NCI-H510A (cell line): ENCODE data around the gene SNX24.
"Not testable (repeated sequence)": the region's sequence is repeated elsewhere in the genome, so short reads cannot be mapped to it uniquely, and the experiment has no call there.

Source experiments
- DNase-seq: peaks from one replicate; lab custom pipeline; 2025; lab: John Stamatoyannopoulos, UW

SNX24 gene

GRCh38 chr5:122845229-122846050 is at the start of gene SNX24:
Gene SNX24, plus strand, starts transcription at chr5:122845613. Its CDS starts 21 bp downstream, at chr5:122845634.
- DNase-seq = peak; percentile 57

DNA sequence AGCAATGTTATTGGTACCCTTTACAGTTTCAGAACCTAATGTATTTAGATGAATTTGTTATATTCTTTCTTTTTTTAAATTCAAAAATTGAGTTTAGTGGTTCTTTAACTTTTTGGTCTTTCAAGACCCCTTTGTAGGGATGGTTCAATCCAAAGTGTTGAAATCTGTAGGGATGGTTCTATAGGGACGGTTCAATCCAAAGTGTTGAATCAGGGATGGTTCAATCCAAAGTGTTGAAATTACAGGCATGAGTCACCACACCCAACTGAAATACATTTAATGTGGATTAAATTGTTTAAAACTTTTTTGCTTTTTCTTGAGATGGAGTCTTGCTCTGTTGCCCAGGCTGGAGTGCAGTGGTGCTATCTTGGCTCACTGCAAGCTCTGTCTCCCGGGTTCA is 39.9 kb upstream of the SNX24 start:
- no peak for DNase-seq

- no peak for DNase-seq
Measured at GRCh38 chr5:122810405-122810804, 35.0 kb upstream of the SNX24 start.

DNA sequence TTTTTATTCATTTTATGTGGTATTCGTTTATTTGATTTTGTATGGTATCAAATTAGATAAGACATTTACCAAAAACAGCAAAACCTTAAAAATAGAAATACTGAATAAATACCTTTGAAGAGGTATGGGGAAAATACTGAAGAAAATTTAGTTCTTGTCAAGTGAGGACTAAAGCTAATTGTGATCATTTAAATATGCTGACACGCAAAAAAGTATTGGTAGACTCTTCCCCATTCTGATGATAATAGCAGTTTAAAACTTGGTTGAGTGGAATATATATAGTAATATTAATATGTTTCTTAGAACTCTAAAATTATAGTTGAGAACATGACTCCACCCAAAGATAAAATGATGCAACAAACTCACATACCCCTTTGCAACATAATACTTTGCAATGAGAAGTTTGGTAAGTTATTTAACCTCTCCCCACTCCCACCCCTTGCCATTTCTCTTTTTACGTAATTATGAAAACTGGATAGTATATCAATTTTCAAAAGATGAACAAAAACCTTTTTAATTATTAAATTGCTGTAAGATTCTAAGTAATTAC is 30.1 kb upstream of the SNX24 start:
- DNase-seq = no peak

- DNase-seq = no peak
Measured at GRCh38 chr5:122816756-122817155, 28.7 kb upstream of the SNX24 start.

GRCh38 chr5:122831984-122832383 is 13.4 kb upstream of the SNX24 start:
- no peak for DNase-seq

DNA sequence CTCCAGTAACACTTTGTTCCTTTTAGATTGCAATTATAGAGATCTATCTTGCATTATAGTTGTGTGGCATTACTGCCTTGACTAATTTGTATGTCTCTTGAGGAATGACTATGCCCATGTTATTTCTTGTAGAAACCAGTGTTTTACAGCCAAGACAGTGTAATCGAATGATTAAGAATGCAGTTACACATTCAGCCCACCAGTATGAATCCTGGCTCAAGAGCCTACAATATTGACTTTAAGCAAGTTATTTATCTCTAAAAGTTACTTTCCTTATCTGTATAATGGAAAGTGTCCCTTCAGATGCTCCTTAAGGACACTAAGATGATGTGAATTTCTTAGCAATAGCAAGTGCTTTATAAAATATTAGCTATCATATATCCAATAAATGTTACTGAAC is 9.7 kb upstream of the SNX24 start:
- no peak for DNase-seq

DNA sequence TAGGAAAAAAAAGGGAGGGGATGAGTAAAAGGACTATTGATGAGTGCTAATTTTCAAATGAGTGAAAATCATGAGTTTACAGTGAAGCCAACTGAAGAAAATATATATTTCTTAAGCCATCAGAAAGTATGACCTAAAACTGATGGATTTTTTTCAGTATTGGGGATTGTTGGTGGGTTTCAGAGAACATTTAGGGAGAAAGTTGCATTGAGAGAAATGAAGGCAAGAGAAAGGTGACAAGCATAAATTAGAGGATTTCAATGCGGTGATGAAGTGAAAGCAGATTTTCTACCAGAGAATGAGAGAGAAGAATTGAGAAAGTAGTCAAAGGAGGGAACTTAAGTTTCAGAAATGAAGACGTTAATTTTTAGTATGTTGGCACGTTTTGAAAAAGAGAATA is 8.5 kb upstream of the SNX24 start:
- DNase-seq = no peak

GRCh38 chr5:122839731-122840130 is 5.7 kb upstream of the SNX24 start:
- DNase-seq = no peak

DNA sequence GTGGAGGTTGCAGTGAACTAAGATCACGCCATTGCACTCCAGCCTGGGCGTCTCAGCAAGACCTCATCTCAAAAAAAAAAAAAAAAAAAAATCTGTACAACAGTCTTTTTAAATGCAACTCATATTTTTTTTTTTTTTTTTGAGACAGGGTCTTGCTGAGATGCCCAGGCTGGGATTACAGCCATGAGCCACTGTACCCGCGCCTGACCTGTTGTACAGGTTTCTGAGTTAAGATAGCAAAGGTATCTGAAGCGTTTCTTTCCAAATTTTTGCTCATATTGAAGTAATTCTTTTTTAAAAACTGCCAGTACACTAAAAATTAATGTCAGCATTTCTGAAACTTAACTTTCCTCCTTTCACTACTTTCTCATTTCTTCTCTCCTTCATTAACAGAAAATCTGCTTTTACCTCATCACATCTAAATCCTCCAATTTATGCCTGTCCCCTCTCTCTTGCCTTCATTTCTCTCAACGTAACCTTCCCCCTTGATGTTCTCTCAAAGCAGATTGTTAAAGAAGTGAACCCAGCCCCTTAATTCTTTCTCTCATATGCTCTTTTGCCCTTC is 3.3 kb upstream of the SNX24 start:
- DNase-seq = no peak

DNA sequence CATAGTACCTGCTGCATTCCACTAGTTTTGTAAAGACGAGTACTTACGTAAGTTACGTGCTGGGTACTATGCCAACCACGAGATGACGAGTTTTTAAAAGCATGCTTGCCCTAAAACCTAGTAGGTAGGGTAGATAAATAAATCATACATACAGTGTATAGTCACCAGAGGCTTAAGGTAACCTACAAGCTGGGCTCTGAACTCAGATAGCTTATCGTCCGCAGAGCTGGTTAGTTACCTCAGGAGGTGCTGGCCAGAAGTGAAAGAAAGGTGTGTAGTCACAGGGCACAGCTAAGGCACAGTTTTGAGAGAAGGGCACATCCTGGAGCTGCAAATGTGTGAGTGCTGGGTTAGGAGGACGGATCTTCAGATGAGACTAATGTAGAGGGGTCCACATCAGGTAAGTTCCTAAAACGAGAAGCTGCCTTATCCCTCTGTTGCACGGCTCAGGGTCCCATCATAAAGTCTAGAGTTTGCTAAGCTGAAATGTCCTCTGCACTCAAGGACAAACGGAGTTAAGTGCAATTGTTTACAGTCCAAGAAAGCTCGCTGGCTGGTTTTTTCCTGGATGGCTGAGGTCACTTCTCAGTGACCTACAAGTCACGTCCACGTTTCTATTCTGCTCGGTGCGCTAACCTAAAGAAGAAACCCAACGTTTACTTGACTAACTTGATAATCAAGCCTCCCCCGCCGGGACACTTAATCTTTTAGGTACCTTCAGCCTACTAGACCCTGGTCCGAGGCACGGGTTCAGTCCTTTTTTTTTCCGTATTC is 1.1 kb upstream of the SNX24 start:
- DNase-seq = no peak

- no peak for DNase-seq
Measured at GRCh38 chr5:122844910-122845228, 544 bp upstream of the SNX24 start.

- no peak for DNase-seq
Measured at GRCh38 chr5:122846051-122846550, 688 bp downstream of the SNX24 start.

GRCh38 chr5:122847687-122848081 is 2.3 kb downstream of the SNX24 start:
- DNase-seq = no peak

DNA sequence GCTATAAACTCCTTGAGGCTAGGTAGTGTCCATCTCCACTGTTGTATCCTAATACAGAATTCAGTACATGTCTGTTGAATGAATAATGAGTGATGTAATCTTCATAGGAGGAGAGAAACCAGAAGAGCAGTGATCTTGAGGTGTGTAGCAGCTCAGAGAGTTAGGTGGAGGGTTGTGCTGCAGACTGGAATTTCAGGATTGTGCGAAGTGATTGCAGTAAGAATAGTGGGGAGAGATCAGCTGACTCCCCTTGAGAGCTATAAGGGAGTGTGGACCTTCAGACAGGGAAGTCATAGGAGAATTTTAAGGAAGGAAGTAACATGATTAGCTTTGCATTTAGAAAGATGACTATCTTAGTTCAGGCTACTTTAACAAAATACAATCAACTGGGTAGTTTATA is 4.4 kb downstream of the SNX24 start:
- no peak for DNase-seq

DNA sequence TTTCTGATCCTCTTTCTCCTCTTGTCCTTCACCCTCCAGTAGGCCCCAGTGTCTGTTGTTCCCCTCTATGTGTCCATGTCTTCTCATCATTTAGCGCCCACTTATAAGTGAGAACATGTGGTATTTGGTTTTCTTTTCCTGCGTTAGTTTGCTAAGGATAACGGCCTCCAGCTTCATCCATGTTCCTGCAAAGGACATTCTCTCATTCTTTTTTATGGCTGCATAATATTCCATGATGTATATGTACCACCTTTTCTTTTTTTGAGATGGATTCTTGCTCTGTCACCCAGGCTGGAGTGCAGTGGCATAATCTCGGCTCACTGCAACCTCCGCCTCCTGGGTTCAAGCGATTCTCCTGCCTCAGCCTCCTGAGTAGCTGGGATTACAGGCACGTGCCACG is 12.1 kb downstream of the SNX24 start:
- DNase-seq = not testable (repeated sequence)

DNA sequence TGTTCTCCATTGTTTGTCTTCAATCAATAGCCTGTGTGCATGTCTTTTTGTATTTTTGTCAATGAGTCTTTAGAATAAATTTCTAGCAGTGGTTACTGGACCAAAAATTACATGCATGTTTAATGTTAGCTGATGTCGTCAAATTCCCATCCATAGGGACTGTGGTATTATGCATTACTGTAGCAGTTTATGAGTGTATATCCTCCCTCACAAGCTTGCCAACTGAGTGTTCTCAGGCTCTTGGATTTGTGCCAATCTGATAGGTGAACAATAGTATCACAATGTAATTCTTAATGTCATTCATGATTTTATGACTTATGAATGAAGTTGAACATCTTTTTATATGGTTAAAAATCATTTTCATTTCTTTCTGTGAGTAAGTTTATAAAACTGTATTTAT is 13.0 kb downstream of the SNX24 start:
- DNase-seq = no peak

GRCh38 chr5:122863240-122863639 is 17.8 kb downstream of the SNX24 start:
- DNase-seq = no peak

GRCh38 chr5:122863721-122864120 is 18.3 kb downstream of the SNX24 start:
- DNase-seq = no peak

GRCh38 chr5:122864400-122864799 is 19.0 kb downstream of the SNX24 start:
- no peak for DNase-seq

DNA sequence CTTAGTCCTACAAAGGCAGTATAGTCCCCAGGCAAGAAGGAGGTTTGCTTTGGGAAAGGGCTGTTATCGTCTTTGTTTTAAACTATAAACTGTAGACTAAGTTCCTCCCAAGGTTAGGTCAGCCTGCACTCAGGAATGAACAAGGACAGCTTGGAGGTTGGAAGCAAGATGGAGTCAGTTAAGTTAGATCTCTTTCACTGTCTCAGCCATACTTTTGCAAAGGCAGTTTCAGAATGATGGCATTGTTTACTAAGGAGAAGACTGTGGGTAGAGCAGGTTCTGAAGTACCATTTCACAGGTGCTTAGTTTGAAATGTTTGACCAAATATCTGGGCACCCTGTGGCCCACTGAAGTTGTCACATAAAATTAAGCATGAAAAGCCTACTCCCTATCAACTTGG is 19.4 kb downstream of the SNX24 start:
- DNase-seq = no peak

GRCh38 chr5:122870219-122870856 is 24.9 kb downstream of the SNX24 start:
- DNase-seq = no peak
